A673 (cell line): ENCODE results near the gene HSF2.

Experiments
- CTCF ChIP-seq: fragments of 300-800, 200-600 bp; sonication (generic); conservative IDR thresholded peaks from 2 replicates; pipeline ENCODE4 v1.5.1; 2017; ENCODE audit warnings: low read depth, mild to moderate bottlenecking, antibody characterized with exemption, low read length, moderate library complexity, mixed read lengths
- EZH2 ChIP-seq: fragments of 200-600 bp; sonication (generic); IDR thresholded peaks from 2 replicates; pipeline ENCODE4 v1.6.1; 2017; ENCODE audit warnings: borderline replicate concordance, low read depth, mild to moderate bottlenecking, mixed read lengths, antibody characterized with exemption, low read length; ENCODE audit not compliant: poor library complexity, severe bottlenecking

- TF ChIP-seq CTCF (no peak), EZH2 (no peak)
Measured at GRCh38 chr6:122392564-122393350, 6.7 kb upstream of the HSF2 start.
